ENCODE results near the gene GNG7.

DNA sequence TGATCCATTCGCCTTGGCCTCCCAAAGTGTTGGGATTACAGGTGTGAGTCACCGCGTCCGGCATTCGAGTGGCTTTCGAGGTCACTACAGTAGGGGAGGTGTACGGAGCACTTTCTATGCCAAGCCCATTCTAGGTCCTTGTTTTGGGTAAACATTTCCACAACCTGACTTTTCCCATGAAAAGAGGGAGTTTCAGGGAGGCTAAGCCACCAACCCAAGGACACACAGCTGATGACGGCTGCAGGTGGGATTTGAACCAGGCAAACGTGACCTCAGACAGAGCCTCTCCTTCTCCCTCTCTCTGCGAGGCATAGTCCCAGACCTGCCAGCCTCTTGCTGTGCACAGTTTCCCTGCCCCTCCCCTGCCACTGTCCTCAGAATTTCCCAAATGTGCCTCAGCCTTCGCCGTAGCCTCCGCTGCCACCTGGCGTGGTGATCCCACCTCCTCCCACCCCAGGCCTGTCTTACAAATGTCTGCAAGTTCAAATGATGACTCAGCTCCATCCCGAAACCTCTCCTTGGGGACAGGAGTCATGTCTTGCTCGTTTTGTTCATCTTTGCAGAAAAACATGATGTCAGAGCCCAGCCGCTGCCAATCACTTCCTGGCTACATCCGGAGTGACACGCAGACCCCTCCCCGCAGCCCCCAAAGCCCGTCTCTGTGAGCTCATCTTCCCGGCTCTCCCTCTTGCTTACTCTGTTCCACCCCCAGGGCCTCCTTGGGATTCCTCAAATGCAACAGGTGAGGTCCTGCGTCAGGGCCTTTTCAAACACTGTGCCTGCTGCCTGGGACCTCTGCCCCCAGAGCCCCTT is 233.2 kb downstream of the GNG7 start:
- TF ChIP-seq ZNF423 (CRISPR knock-in tag; IDR thresholded peaks at IDR 0.05) (no peak), NFYB (CRISPR knock-in tag; conservative IDR thresholded peaks at IDR 0.05; ENCODE audit: low read depth) (no peak), FOXK1 (CRISPR knock-in tag; IDR thresholded peaks at IDR 0.05) (no peak), ZNF121 (CRISPR knock-in tag; IDR thresholded peaks at IDR 0.05) (no peak), ESRRA (CRISPR knock-in tag; IDR thresholded peaks at IDR 0.05; ENCODE audit: borderline replicate concordance) (no peak), SP1 (CRISPR knock-in tag; conservative IDR thresholded peaks at IDR 0.05) (no peak)
- TF ChIP-seq, protein P1, sequence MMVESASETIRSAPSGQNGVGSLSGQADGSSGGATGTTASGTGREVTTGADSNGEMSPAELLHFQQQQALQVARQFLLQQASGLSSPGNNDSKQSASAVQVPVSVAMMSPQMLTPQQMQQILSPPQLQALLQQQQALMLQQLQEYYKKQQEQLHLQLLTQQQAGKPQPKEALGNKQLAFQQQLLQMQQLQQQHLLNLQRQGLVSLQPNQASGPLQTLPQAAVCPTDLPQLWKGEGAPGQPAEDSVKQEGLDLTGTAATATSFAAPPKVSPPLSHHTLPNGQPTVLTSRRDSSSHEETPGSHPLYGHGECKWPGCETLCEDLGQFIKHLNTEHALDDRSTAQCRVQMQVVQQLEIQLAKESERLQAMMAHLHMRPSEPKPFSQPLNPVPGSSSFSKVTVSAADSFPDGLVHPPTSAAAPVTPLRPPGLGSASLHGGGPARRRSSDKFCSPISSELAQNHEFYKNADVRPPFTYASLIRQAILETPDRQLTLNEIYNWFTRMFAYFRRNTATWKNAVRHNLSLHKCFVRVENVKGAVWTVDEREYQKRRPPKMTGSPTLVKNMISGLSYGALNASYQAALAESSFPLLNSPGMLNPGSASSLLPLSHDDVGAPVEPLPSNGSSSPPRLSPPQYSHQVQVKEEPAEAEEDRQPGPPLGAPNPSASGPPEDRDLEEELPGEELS (CRISPR knock-in tag; IDR thresholded peaks at IDR 0.05) = no peak
- TF ChIP-seq, protein P2, sequence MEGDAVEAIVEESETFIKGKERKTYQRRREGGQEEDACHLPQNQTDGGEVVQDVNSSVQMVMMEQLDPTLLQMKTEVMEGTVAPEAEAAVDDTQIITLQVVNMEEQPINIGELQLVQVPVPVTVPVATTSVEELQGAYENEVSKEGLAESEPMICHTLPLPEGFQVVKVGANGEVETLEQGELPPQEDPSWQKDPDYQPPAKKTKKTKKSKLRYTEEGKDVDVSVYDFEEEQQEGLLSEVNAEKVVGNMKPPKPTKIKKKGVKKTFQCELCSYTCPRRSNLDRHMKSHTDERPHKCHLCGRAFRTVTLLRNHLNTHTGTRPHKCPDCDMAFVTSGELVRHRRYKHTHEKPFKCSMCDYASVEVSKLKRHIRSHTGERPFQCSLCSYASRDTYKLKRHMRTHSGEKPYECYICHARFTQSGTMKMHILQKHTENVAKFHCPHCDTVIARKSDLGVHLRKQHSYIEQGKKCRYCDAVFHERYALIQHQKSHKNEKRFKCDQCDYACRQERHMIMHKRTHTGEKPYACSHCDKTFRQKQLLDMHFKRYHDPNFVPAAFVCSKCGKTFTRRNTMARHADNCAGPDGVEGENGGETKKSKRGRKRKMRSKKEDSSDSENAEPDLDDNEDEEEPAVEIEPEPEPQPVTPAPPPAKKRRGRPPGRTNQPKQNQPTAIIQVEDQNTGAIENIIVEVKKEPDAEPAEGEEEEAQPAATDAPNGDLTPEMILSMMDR (IDR thresholded peaks at IDR 0.05) = no peak
- TF ChIP-seq, protein P3, sequence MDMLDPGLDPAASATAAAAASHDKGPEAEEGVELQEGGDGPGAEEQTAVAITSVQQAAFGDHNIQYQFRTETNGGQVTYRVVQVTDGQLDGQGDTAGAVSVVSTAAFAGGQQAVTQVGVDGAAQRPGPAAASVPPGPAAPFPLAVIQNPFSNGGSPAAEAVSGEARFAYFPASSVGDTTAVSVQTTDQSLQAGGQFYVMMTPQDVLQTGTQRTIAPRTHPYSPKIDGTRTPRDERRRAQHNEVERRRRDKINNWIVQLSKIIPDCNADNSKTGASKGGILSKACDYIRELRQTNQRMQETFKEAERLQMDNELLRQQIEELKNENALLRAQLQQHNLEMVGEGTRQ (CRISPR knock-in tag; IDR thresholded peaks at IDR 0.05) = no peak

Data from WTC11 (cell line).